PFSK-1 (cell line): Measurements from ENCODE around the gene TWIST1.

Source experiments
- FOXP2 ChIP-seq: optimal IDR thresholded peaks from 2 replicates; pipeline ENCODE3; 2011; ENCODE audit warnings: borderline replicate concordance, control low read depth, inconsistent platforms; ENCODE audit not compliant: insufficient read depth; ENCODE audit errors: extremely low read length, extremely low read depth
- POLR2AphosphoS5 ChIP-seq: IDR thresholded peaks from 2 replicates; pipeline ENCODE4 v1.6.1; 2012; ENCODE audit warnings: low read depth, mild to moderate bottlenecking, control low read depth, low read length, moderate library complexity
- REST ChIP-seq, 2 experiments: IDR thresholded peaks; 2 replicates each; pipeline versions ENCODE4 v1.6.1 to v1.8.0; 2011 to 2012; ENCODE audit warnings: low read depth in 2 of 2, low read length in 2 of 2, control low read depth in 1 of 2, inconsistent platforms in 1 of 2, mild to moderate bottlenecking in 1 of 2, moderate library complexity in 1 of 2; ENCODE audit not compliant: insufficient read depth in 1 of 2
- SIN3A ChIP-seq: IDR thresholded peaks from 2 replicates; pipeline ENCODE4 v1.6.1; 2012; ENCODE audit warnings: mild to moderate bottlenecking, low read length, moderate library complexity, borderline replicate concordance; ENCODE audit not compliant: insufficient read depth
- TAF1 ChIP-seq: IDR thresholded peaks from 2 replicates; pipeline ENCODE4 v1.6.1; 2012; ENCODE audit warnings: low read length, control low read depth, borderline replicate concordance; ENCODE audit not compliant: insufficient read depth

The TWIST1 gene

GRCh38 chr7:19080093-19080492 lies 37.3 kb downstream of the TWIST1 start:
- TF ChIP-seq FOXP2 (no peak), POLR2AphosphoS5 (no peak), REST (IDR thresholded peaks at IDR 0.05; ENCODE audit: insufficient read depth in 1 of 2, low read depth in 2 of 2, low read length in 2 of 2) (no peak), SIN3A (no peak), TAF1 (no peak)

- TF ChIP-seq REST (IDR thresholded peaks at IDR 0.05; ENCODE audit: insufficient read depth in 1 of 2, low read depth in 2 of 2, low read length in 2 of 2) (no peak), FOXP2 (no peak), SIN3A (no peak), TAF1 (no peak), POLR2AphosphoS5 (no peak)
These were observed 38.4 kb downstream of the TWIST1 start for GRCh38 chr7:19079066-19079465.

- TF ChIP-seq POLR2AphosphoS5, result no peak
- TF ChIP-seq TAF1, result no peak
- TF ChIP-seq REST (IDR thresholded peaks at IDR 0.05; ENCODE audit: insufficient read depth in 1 of 2, low read depth in 2 of 2, low read length in 2 of 2), result no peak
- TF ChIP-seq FOXP2, result no peak
- no peak for TF ChIP-seq SIN3A
These were observed 47.6 kb downstream of the TWIST1 start for GRCh38 chr7:19069842-19070241.

- TF ChIP-seq REST (IDR thresholded peaks at IDR 0.05; ENCODE audit: insufficient read depth in 1 of 2, low read depth in 2 of 2, low read length in 2 of 2) (no peak), FOXP2 (no peak), TAF1 (no peak), SIN3A (no peak)
These were observed 51.3 kb downstream of the TWIST1 start for GRCh38 chr7:19066170-19066569.
